HL-60 (cell line): ENCODE measurements around the gene SFPQ.

Experiments
- TF ChIP-seq, protein P1 (sequence below): IDR thresholded peaks from one replicate; pipeline ENCODE4 v1.5.1; 2011; ENCODE audit warnings: low read length, control low read depth, inconsistent platforms; ENCODE audit not compliant: insufficient read depth
- TF ChIP-seq, protein P2 (sequence below): IDR thresholded peaks from 2 replicates; pipeline ENCODE4 v1.6.1; 2012; ENCODE audit warnings: low read depth; ENCODE audit not compliant: insufficient replicate concordance

DNA sequence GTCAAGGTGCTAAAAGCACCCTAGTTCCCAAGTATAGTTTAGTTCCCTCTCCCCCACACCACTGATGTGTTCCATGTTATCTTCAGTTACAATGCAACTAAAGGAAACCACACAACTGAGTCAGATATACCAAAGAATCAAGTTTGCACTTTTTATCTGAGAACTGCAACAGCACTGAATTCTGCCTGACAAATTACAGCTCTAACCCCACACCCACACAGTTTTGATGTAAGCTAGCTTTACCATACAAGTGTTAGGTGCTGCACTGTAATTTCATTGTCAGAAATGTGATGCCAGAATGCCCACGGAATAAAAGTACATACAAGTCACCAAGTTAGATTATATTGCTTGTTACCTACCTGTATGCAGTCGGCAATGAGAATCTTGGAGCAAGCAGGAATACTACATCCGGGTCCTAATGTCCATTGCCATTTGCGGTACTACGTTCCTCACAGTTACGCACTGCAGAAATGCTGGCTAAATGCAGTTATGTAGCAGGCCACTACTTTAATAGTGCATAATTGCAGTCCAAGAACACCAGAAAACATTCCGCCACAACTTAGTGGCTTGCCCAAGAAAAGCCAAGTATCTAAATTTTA is 12.1 kb downstream of the SFPQ start:
- TF ChIP-seq, protein P1, sequence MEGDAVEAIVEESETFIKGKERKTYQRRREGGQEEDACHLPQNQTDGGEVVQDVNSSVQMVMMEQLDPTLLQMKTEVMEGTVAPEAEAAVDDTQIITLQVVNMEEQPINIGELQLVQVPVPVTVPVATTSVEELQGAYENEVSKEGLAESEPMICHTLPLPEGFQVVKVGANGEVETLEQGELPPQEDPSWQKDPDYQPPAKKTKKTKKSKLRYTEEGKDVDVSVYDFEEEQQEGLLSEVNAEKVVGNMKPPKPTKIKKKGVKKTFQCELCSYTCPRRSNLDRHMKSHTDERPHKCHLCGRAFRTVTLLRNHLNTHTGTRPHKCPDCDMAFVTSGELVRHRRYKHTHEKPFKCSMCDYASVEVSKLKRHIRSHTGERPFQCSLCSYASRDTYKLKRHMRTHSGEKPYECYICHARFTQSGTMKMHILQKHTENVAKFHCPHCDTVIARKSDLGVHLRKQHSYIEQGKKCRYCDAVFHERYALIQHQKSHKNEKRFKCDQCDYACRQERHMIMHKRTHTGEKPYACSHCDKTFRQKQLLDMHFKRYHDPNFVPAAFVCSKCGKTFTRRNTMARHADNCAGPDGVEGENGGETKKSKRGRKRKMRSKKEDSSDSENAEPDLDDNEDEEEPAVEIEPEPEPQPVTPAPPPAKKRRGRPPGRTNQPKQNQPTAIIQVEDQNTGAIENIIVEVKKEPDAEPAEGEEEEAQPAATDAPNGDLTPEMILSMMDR = no peak
- TF ChIP-seq, protein P2, sequence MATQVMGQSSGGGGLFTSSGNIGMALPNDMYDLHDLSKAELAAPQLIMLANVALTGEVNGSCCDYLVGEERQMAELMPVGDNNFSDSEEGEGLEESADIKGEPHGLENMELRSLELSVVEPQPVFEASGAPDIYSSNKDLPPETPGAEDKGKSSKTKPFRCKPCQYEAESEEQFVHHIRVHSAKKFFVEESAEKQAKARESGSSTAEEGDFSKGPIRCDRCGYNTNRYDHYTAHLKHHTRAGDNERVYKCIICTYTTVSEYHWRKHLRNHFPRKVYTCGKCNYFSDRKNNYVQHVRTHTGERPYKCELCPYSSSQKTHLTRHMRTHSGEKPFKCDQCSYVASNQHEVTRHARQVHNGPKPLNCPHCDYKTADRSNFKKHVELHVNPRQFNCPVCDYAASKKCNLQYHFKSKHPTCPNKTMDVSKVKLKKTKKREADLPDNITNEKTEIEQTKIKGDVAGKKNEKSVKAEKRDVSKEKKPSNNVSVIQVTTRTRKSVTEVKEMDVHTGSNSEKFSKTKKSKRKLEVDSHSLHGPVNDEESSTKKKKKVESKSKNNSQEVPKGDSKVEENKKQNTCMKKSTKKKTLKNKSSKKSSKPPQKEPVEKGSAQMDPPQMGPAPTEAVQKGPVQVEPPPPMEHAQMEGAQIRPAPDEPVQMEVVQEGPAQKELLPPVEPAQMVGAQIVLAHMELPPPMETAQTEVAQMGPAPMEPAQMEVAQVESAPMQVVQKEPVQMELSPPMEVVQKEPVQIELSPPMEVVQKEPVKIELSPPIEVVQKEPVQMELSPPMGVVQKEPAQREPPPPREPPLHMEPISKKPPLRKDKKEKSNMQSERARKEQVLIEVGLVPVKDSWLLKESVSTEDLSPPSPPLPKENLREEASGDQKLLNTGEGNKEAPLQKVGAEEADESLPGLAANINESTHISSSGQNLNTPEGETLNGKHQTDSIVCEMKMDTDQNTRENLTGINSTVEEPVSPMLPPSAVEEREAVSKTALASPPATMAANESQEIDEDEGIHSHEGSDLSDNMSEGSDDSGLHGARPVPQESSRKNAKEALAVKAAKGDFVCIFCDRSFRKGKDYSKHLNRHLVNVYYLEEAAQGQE = no peak
